ENCODE results near the gene ANKRD42. TPM values are rescaled to one million over a fixed set of nuclear protein-coding genes. Genes with fewer than 3 reads are reported as not detected.

ANKRD42 gene
- total RNA-seq, 4 donors from 2014 or later: 11.8 to 13.0 (median 12.6) TPM

DNA sequence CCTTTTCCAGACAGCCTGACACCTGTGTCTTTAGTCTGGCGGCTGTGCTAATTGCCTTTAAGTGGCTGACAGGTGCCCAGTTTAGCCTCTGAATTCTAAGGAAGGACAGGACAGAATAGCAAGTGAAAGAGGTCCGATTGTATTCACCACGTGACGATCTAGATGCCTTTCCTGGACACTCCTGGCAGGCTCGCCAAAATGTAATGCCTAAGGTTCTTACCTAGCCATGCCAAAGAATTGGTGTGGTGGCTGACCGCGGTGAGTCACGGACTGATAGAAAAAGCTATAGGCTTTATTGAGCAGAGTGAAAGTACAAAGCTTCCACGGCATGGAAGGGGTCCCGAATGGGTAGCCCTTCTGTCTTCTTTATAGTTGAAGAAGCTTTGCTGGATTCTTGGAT, 26.7 kb downstream of the ANKRD42 start:
- Histone ChIP-seq H3K4me1 (no peaks in the 10 kb centered on the region), H3K4me3 (no peak overlapping the region), H3K27me3 (no peaks in the 10 kb centered on the region), H3K9me3 (no peaks in the 10 kb centered on the region), H3K27ac (replicated peaks in 1 of 4) (no peak overlapping the region), H3K36me3 (peaks cover 0 to 5% (median 1%) of the 10 kb centered on the region in 4 donors)
- WGBS: 85% methylated on average over 10 of the region's 10 CpGs
- TF ChIP-seq EP300 (IDR thresholded peaks at IDR 0.05): no peak
- no peak for TF ChIP-seq POLR2AphosphoS5 (IDR thresholded peaks at IDR 0.05)
- intact Hi-C loops (cut with DNase I): no loop called here
- DNase-seq (ENCODE audit: extremely low spot score): no peak

DNA sequence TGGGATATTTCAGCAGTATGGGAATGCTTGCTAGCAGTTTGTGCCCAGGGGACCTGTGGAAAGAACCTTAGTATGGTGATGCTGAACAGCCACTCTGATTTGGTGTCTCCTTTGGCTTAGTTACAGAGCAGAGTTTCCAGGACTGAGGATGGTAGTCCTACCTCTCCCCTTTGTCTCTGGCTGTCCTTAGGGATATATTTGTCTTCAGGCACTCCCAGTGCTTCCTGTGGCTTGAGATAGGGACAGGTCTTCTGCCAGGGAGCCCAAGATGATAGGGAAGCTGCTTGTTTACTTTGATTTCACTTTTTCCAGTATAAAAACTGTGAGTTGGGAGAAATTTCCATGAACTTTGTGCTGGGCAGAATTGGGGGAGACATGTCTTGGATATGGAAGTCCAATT, 28.2 kb downstream of the ANKRD42 start:
- Histone ChIP-seq H3K27me3 (no peaks in the 10 kb centered on the region), H3K4me1 (no peaks in the 10 kb centered on the region), H3K4me3 (no peak overlapping the region), H3K9me3 (no peaks in the 10 kb centered on the region), H3K36me3 (no peaks in the 10 kb centered on the region), H3K27ac (replicated peaks in 1 of 4) (no peak overlapping the region)
- no peak for DNase-seq (ENCODE audit: extremely low spot score)
- intact Hi-C loops (cut with DNase I): no loop called here
- TF ChIP-seq EP300 (IDR thresholded peaks at IDR 0.05): no peak
- TF ChIP-seq, protein P1, sequence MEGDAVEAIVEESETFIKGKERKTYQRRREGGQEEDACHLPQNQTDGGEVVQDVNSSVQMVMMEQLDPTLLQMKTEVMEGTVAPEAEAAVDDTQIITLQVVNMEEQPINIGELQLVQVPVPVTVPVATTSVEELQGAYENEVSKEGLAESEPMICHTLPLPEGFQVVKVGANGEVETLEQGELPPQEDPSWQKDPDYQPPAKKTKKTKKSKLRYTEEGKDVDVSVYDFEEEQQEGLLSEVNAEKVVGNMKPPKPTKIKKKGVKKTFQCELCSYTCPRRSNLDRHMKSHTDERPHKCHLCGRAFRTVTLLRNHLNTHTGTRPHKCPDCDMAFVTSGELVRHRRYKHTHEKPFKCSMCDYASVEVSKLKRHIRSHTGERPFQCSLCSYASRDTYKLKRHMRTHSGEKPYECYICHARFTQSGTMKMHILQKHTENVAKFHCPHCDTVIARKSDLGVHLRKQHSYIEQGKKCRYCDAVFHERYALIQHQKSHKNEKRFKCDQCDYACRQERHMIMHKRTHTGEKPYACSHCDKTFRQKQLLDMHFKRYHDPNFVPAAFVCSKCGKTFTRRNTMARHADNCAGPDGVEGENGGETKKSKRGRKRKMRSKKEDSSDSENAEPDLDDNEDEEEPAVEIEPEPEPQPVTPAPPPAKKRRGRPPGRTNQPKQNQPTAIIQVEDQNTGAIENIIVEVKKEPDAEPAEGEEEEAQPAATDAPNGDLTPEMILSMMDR (IDR thresholded peaks at IDR 0.05): no peak
- no peak for TF ChIP-seq POLR2A (IDR thresholded peaks at IDR 0.05; ENCODE audit: low read depth)
- no peak for TF ChIP-seq POLR2AphosphoS5 (IDR thresholded peaks at IDR 0.05)

DNA sequence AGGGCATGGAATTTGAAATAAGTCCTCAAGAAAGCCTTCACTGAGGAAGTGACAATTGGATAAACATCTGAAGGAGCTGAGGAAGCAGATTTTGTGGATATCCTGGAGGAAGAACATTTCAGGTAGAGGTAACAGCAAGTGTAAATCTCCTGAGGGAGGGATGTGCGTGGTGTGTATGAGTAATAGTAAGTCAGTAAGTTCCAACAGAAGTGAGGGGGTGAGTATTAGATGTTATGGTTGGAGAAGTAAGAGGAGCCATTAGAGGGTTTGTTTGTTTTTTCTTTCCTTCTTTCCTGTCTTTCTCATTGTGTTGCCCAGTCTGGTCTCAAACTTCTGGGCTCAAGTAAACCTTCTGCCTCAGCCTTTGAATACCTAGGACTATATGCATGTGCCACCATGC, 29.0 kb downstream of the ANKRD42 start:
- no peaks in the 10 kb centered on the region for H3K36me3 ChIP-seq
- 91% methylated on average over 1 of the region's 1 CpG for WGBS
- no peak for DNase-seq (ENCODE audit: extremely low spot score)
- H3K27me3 ChIP-seq: no peaks in the 10 kb centered on the region
- TF ChIP-seq EP300 (IDR thresholded peaks at IDR 0.05): no peak
- no peak for TF ChIP-seq POLR2A (IDR thresholded peaks at IDR 0.05; ENCODE audit: low read depth)
- TF ChIP-seq, protein P1 (IDR thresholded peaks at IDR 0.05): no peak
- TF ChIP-seq POLR2AphosphoS5 (IDR thresholded peaks at IDR 0.05): no peak
- H3K4me3 ChIP-seq: no peak overlapping the region
- no peaks in the 10 kb centered on the region for H3K4me1 ChIP-seq
- H3K27ac ChIP-seq (replicated peaks in 1 of 4): no peak overlapping the region
- intact Hi-C loops (cut with DNase I): no loop called here
- H3K9me3 ChIP-seq: no peaks in the 10 kb centered on the region

DNA sequence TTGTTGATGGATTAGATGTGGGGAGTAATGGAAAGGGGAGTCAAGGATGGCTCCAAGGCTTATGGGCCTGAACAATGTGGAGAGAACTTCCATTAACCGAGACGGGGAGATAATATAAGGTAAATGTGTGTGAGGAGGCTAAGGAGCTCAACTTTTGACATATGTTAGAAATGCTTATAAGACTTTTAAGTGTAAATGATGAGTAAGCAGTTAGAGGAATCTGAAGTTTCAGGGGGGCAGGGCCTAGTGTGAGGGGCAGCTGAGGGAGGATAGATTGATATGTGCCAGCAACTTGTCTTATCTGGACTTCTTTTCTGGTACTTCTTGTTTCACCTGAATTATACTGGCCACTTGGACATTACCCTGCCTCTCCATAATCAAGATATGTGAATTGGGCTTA, 29.9 kb downstream of the ANKRD42 start:
- intact Hi-C loops (cut with DNase I): no loop called here
- no peak overlapping the region for H3K4me3 ChIP-seq
- H3K27ac ChIP-seq (replicated peaks in 1 of 4): no peak overlapping the region
- H3K27me3 ChIP-seq: no peaks in the 10 kb centered on the region
- H3K9me3 ChIP-seq: no peaks in the 10 kb centered on the region
- no peak for DNase-seq (ENCODE audit: extremely low spot score)
- TF ChIP-seq POLR2AphosphoS5 (IDR thresholded peaks at IDR 0.05) (no peak), POLR2A (IDR thresholded peaks at IDR 0.05; ENCODE audit: low read depth) (no peak), EP300 (IDR thresholded peaks at IDR 0.05) (no peak)
- TF ChIP-seq, protein P1 (IDR thresholded peaks at IDR 0.05): no peak
- no peaks in the 10 kb centered on the region for H3K36me3 ChIP-seq
- no peaks in the 10 kb centered on the region for H3K4me1 ChIP-seq
- 90% methylated on average over 2 of the region's 2 CpGs for WGBS

DNA sequence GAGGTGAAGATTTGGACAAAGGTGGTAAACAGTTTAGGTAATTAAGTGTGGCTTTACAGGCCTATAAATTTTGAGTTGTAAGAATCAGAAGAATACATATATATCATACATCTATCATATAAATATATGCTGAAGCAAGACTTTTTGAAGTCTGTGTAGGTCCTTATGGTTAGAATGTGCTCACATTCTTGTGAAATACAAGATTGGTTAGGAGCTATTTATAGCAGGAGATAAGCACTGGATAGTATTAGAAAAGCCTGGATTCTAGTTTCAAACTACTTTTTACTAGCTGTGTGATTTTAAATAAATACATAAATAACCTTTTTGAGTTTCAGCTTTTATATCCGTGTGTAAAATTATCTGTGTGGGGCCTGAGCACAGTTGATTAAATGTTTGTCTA, 42.3 kb downstream of the ANKRD42 start:
- no peak for DNase-seq (ENCODE audit: extremely low spot score)
- Histone ChIP-seq H3K27me3 (no peaks in the 10 kb centered on the region), H3K27ac (replicated peaks in 1 of 4) (no peak overlapping the region), H3K4me3 (no peak overlapping the region), H3K4me1 (no peaks in the 10 kb centered on the region), H3K36me3 (no peaks in the 10 kb centered on the region), H3K9me3 (no peaks in the 10 kb centered on the region)
- intact Hi-C loops (cut with DNase I): no loop called here
- WGBS: 80% methylated on average over 1 of the region's 1 CpG
- no peak for TF ChIP-seq POLR2A (IDR thresholded peaks at IDR 0.05; ENCODE audit: low read depth)

DNA sequence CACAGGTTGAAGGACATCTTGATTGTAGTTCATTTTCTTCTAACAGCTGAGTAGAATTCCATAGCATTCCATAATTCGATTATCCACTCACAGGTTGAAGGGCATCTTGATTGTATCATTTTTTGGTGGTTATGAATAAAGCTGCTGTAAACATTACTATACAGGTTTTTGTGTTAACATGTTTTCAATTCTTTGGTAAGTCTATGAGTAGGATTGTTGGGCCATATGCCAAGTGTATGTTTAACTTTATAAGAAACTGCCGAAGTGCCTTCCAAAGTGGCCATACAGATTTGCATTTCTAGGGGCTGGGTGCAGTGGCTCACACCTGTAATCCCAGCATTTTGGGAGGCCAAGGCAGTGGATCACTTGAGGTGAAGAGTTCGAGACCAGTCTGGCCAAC, 44.6 kb downstream of the ANKRD42 start:
- Histone ChIP-seq H3K9me3 (no peaks in the 10 kb centered on the region), H3K36me3 (no peaks in the 10 kb centered on the region), H3K4me1 (no peaks in the 10 kb centered on the region), H3K4me3 (no peak overlapping the region), H3K27ac (replicated peaks in 1 of 4) (no peak overlapping the region), H3K27me3 (no peaks in the 10 kb centered on the region)
- WGBS: 78% methylated on average over 3 of the region's 3 CpGs
- DNase-seq (ENCODE audit: extremely low spot score): no peak
- intact Hi-C loops (cut with DNase I): no loop called here
- TF ChIP-seq POLR2AphosphoS5 (IDR thresholded peaks at IDR 0.05) (no peak), EP300 (IDR thresholded peaks at IDR 0.05) (no peak), POLR2A (IDR thresholded peaks at IDR 0.05; ENCODE audit: low read depth) (no peak)
- TF ChIP-seq, protein P1 (IDR thresholded peaks at IDR 0.05): no peak

Data from esophagus muscularis mucosa (tissue), 4 donors.